SH-SY5Y (cell line): ENCODE data around the gene SLC24A3.

Experiments used
- GATA2 ChIP-seq: IDR thresholded peaks from 2 replicates; pipeline ENCODE4 v1.6.1; 2011; ENCODE audit warnings: mild to moderate bottlenecking, low read depth, low read length
- GATA3 ChIP-seq: IDR thresholded peaks from 2 replicates; pipeline ENCODE4 v1.6.1; 2011; ENCODE audit warnings: low read depth, mild to moderate bottlenecking, low read length, moderate library complexity

- TF ChIP-seq GATA2, result no peak
- TF ChIP-seq GATA3, result no peak
Observed at GRCh38 chr20:19555726-19556125, 343.3 kb downstream of the SLC24A3 start.
